ENCODE data around the gene PRR12.

PRR12 gene

DNA sequence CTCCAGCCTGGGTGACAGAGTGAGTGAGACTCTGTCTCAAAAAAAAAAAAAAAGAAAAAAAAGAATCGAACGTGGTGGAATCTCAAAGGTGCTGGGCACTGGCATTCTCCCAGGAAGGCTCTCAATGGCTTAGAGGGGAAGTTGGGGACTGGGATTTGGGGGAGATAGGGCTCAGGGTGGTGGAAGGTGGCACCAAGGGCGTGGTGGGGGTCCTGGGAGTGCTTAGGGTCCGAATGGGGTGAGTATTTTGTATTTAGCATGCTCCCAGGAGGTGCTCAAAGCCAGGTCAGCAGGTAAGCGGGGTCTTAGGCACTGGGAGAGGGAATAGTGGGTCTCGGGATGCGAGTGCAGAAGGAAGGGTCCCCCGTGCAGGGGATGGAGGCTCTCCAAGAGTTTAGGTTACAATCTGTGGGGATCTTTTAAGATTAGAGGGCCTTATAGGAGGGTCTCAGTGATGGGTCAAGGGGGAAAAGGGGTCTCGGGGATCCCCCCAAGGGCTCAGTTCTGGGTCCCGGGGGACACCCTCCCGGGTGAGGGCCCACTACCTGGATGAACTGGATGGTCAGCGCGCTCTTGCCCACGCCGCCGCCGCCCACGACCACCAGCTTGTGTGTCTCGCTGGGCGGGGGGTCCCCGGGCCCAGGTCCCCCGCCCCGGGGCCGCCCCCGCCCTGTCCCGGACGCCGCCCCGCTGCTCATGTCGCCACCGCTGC is 48.6 kb downstream of the PRR12 start (continued):
- TF ChIP-seq, protein P1, sequence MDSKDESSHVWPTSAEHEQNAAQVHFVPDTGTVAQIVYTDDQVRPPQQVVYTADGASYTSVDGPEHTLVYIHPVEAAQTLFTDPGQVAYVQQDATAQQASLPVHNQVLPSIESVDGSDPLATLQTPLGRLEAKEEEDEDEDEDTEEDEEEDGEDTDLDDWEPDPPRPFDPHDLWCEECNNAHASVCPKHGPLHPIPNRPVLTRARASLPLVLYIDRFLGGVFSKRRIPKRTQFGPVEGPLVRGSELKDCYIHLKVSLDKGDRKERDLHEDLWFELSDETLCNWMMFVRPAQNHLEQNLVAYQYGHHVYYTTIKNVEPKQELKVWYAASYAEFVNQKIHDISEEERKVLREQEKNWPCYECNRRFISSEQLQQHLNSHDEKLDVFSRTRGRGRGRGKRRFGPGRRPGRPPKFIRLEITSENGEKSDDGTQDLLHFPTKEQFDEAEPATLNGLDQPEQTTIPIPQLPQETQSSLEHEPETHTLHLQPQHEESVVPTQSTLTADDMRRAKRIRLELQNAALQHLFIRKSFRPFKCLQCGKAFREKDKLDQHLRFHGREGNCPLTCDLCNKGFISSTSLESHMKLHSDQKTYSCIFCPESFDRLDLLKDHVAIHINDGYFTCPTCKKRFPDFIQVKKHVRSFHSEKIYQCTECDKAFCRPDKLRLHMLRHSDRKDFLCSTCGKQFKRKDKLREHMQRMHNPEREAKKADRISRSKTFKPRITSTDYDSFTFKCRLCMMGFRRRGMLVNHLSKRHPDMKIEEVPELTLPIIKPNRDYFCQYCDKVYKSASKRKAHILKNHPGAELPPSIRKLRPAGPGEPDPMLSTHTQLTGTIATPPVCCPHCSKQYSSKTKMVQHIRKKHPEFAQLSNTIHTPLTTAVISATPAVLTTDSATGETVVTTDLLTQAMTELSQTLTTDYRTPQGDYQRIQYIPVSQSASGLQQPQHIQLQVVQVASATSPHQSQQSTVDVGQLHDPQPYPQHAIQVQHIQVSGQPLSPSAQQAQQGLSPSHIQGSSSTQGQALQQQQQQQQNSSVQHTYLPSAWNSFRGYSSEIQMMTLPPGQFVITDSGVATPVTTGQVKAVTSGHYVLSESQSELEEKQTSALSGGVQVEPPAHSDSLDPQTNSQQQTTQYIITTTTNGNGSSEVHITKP (tag by site-specific recombination; IDR thresholded peaks at IDR 0.05), result peak; percentile 7; the same call in 1 of the 2 replicates
- TF ChIP-seq ZNF544 (tag by site-specific recombination; IDR thresholded peaks at IDR 0.05) (no peak), ZNF335 (tag by site-specific recombination; conservative IDR thresholded peaks at IDR 0.05) (peak; percentile 2; the same call in 1 of the 2 replicates), ZNF501 (tag by site-specific recombination; IDR thresholded peaks at IDR 0.05) (0 out of 2 replicates have a peak, but pooled peaks have one; percentile 20), EGR2 (tag by site-specific recombination; IDR thresholded peaks at IDR 0.05; ENCODE audit: low read depth) (peak; percentile 62), ZNF37A (tag by site-specific recombination; IDR thresholded peaks at IDR 0.05) (no peak), ZNF184 (tag by site-specific recombination; IDR thresholded peaks at IDR 0.05) (no peak), ZNF785 (tag by site-specific recombination; IDR thresholded peaks at IDR 0.05) (no peak), ZNF600 (tag by site-specific recombination; IDR thresholded peaks at IDR 0.05) (peak; percentile 50; the same call in 1 of the 2 replicates)
- TF ChIP-seq, protein P2, sequence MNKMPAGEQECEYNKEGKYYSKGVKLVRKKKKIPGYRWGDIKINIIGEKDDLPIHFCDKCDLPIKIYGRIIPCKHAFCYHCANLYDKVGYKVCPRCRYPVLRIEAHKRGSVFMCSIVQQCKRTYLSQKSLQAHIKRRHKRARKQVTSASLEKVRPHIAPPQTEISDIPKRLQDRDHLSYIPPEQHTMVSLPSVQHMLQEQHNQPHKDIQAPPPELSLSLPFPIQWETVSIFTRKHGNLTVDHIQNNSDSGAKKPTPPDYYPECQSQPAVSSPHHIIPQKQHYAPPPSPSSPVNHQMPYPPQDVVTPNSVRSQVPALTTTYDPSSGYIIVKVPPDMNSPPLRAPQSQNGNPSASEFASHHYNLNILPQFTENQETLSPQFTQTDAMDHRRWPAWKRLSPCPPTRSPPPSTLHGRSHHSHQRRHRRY (tag by site-specific recombination; IDR thresholded peaks at IDR 0.05), result no peak
- TF ChIP-seq, protein P3, sequence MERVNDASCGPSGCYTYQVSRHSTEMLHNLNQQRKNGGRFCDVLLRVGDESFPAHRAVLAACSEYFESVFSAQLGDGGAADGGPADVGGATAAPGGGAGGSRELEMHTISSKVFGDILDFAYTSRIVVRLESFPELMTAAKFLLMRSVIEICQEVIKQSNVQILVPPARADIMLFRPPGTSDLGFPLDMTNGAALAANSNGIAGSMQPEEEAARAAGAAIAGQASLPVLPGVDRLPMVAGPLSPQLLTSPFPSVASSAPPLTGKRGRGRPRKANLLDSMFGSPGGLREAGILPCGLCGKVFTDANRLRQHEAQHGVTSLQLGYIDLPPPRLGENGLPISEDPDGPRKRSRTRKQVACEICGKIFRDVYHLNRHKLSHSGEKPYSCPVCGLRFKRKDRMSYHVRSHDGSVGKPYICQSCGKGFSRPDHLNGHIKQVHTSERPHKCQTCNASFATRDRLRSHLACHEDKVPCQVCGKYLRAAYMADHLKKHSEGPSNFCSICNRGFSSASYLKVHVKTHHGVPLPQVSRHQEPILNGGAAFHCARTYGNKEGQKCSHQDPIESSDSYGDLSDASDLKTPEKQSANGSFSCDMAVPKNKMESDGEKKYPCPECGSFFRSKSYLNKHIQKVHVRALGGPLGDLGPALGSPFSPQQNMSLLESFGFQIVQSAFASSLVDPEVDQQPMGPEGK (tag by site-specific recombination; IDR thresholded peaks at IDR 0.05), result peak; percentile 11

DNA sequence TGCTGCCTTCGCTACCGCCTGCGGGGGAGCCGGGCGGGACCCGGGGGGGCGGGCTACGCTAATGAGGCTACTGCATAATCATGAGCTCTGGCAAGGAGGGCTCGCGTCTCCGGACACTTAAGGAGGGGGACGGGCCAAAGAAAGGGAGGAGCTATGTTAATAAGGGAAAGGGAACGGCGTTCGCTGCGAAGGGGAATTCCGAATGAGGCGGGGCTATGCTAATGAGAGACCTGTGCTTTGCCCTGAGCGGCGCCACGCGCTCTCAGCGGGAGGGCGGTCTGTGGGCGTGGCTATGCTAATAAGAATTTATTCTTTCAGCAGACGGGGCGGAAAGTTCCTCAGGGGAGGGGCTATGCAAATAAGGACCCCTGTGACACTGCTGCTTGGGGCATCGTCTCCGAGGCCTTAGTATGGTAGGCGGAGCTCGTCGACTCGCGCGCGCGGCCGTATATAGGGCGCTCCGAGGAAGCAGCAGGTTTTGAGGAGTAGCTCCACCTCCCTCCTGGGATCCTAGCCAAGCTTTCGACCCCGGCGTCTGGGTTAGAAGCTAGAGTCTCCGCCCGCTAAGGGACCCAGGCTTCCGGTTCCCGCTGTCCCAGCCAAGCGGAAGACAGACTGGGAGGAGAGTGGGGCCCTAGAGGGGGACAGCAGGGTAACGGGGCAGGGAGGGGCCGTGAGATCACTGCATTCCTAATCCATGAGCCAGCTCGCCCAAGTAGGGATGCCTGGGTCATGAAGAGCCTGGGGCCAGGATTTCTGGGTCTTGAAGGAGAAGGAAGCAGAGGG is 49.3 kb downstream of the PRR12 start, which contains the start of gene RRAS:
RRAS (minus strand) TSS at position 31 of the 786 bp plus-strand sequence. CDS start 45 bp downstream, outside the sequence.
- Histone ChIP-seq H3K36me3 (ENCODE audit: control insufficient read depth in 2 of 2, insufficient read depth in 1 of 2, low read length in 2 of 2) (peaks cover 0 to 17% of the 10 kb centered on the region in 2 experiments; a peak in 1 of 3 replicates), H3K9me3 (ENCODE audit: control insufficient read depth, insufficient read depth, low read depth, low read length) (no peaks in the 10 kb centered on the region), H3K4me3 (ENCODE audit: low read depth, low read length) (peak within 1 kb of the TSS; percentile 51), H3K4me1 (ENCODE audit: control insufficient read depth, insufficient read depth, low read length) (peaks cover 31% of the 10 kb centered on the region), H3K27ac (ENCODE audit: extremely low read depth, low read depth, low read length) (peak within 1 kb of the TSS; percentile 98)
- CTCF ChIA-PET, result interaction anchor here (0.6 to 6.5 kb wide), 9 partner anchors 32 to 926 kb away, joined by 3 to 59 read pairs (median 5); partner anchors contain the start of gene PRMT1
- POLR2A ChIA-PET, result interaction anchor here (0.5 to 3.5 kb wide), 36 partner anchors 8 to 1771 kb away, joined by 3 to 124 read pairs (median 6); partner anchors contain the start of genes AKT1S1, ALDH16A1, AP2A1 and ATF5
- TF ChIP-seq FEZF1 (tag by site-specific recombination; IDR thresholded peaks at IDR 0.05) (0 out of 2 replicates have a peak, but pooled peaks have one; percentile 24), ZNF777 (tag by site-specific recombination; IDR thresholded peaks at IDR 0.05; ENCODE audit: borderline replicate concordance) (no peak), ZNF654 (tag by site-specific recombination; IDR thresholded peaks at IDR 0.05; ENCODE audit: low read depth) (no peak), ZNF837 (tag by site-specific recombination; IDR thresholded peaks at IDR 0.05) (no peak), SP2 (tag by site-specific recombination; IDR thresholded peaks at IDR 0.05) (peak; percentile 81), ZNF544 (tag by site-specific recombination; IDR thresholded peaks at IDR 0.05) (no peak), ZNF596 (tag by site-specific recombination; IDR thresholded peaks at IDR 0.05) (no peak), ZNF394 (tag by site-specific recombination; IDR thresholded peaks at IDR 0.05; ENCODE audit: borderline replicate concordance) (peak; percentile 100), GLIS1 (tag by site-specific recombination; IDR thresholded peaks at IDR 0.05) (peak; percentile 63), ZFP37 (tag by site-specific recombination; IDR thresholded peaks at IDR 0.05) (peak; percentile 92; the same call in 1 of the 2 replicates)
- TF ChIP-seq, protein P4, sequence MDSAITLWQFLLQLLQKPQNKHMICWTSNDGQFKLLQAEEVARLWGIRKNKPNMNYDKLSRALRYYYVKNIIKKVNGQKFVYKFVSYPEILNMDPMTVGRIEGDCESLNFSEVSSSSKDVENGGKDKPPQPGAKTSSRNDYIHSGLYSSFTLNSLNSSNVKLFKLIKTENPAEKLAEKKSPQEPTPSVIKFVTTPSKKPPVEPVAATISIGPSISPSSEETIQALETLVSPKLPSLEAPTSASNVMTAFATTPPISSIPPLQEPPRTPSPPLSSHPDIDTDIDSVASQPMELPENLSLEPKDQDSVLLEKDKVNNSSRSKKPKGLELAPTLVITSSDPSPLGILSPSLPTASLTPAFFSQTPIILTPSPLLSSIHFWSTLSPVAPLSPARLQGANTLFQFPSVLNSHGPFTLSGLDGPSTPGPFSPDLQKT (IDR thresholded peaks at IDR 0.05; ENCODE audit: borderline replicate concordance, low read depth, low read length), result no peak
- TF ChIP-seq, protein P5, sequence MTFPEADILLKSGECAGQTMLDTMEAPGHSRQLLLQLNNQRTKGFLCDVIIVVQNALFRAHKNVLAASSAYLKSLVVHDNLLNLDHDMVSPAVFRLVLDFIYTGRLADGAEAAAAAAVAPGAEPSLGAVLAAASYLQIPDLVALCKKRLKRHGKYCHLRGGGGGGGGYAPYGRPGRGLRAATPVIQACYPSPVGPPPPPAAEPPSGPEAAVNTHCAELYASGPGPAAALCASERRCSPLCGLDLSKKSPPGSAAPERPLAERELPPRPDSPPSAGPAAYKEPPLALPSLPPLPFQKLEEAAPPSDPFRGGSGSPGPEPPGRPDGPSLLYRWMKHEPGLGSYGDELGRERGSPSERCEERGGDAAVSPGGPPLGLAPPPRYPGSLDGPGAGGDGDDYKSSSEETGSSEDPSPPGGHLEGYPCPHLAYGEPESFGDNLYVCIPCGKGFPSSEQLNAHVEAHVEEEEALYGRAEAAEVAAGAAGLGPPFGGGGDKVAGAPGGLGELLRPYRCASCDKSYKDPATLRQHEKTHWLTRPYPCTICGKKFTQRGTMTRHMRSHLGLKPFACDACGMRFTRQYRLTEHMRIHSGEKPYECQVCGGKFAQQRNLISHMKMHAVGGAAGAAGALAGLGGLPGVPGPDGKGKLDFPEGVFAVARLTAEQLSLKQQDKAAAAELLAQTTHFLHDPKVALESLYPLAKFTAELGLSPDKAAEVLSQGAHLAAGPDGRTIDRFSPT (tag by site-specific recombination; IDR thresholded peaks at IDR 0.05), result peak; percentile 98

All from HEK293 (cell line).